Trophoblast cell (in vitro differentiated cells and primary cell): ENCODE results near the gene ALPP.

ENCODE experiments used
- DNase-seq, 2 donors: peaks; one replicate each; pipeline ENCODE4 v3.0.0-alpha.2; 2016
- H2AFZ ChIP-seq: 2 replicates; pipeline ENCODE4 v1.6.1; 2013; ENCODE audit warnings: low read length, moderate library complexity, mild to moderate bottlenecking; ENCODE audit not compliant: insufficient read depth, poor library complexity
- H2AK5ac ChIP-seq: 2 replicates; pipeline ENCODE4 v1.6.1; 2013; ENCODE audit warnings: mild to moderate bottlenecking, low read length
- H2BK120ac ChIP-seq: 2 replicates; pipeline ENCODE4 v1.6.1; 2013; ENCODE audit warnings: low read length, mild to moderate bottlenecking, moderate library complexity; ENCODE audit not compliant: insufficient read depth, poor library complexity
- H2BK12ac ChIP-seq: 2 replicates; pipeline ENCODE4 v1.6.1; 2013; ENCODE audit warnings: mild to moderate bottlenecking, low read length, moderate library complexity
- H2BK5ac ChIP-seq: 2 replicates; pipeline ENCODE4 v1.6.1; 2013; ENCODE audit warnings: low read length, low read depth, moderate library complexity, mild to moderate bottlenecking; ENCODE audit not compliant: poor library complexity
- H3K14ac ChIP-seq: 2 replicates; pipeline ENCODE4 v1.6.1; 2013; ENCODE audit warnings: mild to moderate bottlenecking, low read length
- H3K18ac ChIP-seq: 2 replicates; pipeline ENCODE4 v1.6.1; 2013; ENCODE audit warnings: mild to moderate bottlenecking, low read length
- H3K23ac ChIP-seq: 2 replicates; pipeline ENCODE4 v1.6.1; 2013; ENCODE audit warnings: low read length
- H3K27ac ChIP-seq: 2 replicates; pipeline ENCODE4 v1.5.1; 2013; ENCODE audit warnings: low read depth, mild to moderate bottlenecking, inconsistent platforms, low read length, moderate library complexity
- H3K27me3 ChIP-seq: 2 replicates; pipeline ENCODE4 v1.6.1; 2013; ENCODE audit warnings: inconsistent platforms, mild to moderate bottlenecking, low read length, moderate library complexity; ENCODE audit not compliant: insufficient read depth
- H3K36me3 ChIP-seq, 2 experiments: 1 replicate in 1 of 2; 2 replicates in 1 of 2; pipeline ENCODE4 v1.6.1; 2013; ENCODE audit warnings: low read length in 2 of 2, mild to moderate bottlenecking in 2 of 2, moderate library complexity in 1 of 2; ENCODE audit not compliant: insufficient read depth in 2 of 2, control insufficient read depth in 1 of 2
- H3K4ac ChIP-seq: 2 replicates; pipeline ENCODE4 v1.6.1; 2013; ENCODE audit warnings: low read depth, mild to moderate bottlenecking, low read length, moderate library complexity
- H3K4me1 ChIP-seq, 2 experiments: 1 replicate in 1 of 2; 2 replicates in 1 of 2; pipeline ENCODE4 v1.6.1; 2013; ENCODE audit warnings: low read length in 2 of 2, mild to moderate bottlenecking in 2 of 2, moderate library complexity in 1 of 2; ENCODE audit not compliant: insufficient read depth in 2 of 2, control insufficient read depth in 1 of 2
- H3K4me2 ChIP-seq: 2 replicates; pipeline ENCODE4 v1.6.1; 2013; ENCODE audit warnings: inconsistent platforms, mild to moderate bottlenecking, low read length, moderate library complexity
- H3K4me3 ChIP-seq: 2 replicates; pipeline ENCODE4 v1.5.1; 2013; ENCODE audit warnings: mild to moderate bottlenecking, low read depth, low read length, inconsistent platforms
- H3K79me1 ChIP-seq: one replicate; pipeline ENCODE4 v1.6.1; 2013; ENCODE audit warnings: low read length
- H3K79me2 ChIP-seq: 2 replicates; pipeline ENCODE4 v1.6.1; 2013; ENCODE audit warnings: low read length, mild to moderate bottlenecking; ENCODE audit not compliant: control insufficient read depth, insufficient read depth, poor library complexity
- H3K9ac ChIP-seq: 2 replicates; pipeline ENCODE4 v1.6.1; 2013; ENCODE audit warnings: mild to moderate bottlenecking, low read length
- H3K9me3 ChIP-seq: 2 replicates; pipeline ENCODE4 v1.6.1; 2013; ENCODE audit warnings: low read depth, mild to moderate bottlenecking, control low read depth, inconsistent platforms, low read length; ENCODE audit not compliant: insufficient read depth
- H4K12ac ChIP-seq: 2 replicates; pipeline ENCODE4 v1.6.1; 2013; ENCODE audit warnings: low read depth, mild to moderate bottlenecking, low read length, moderate library complexity
- H4K8ac ChIP-seq: 2 replicates; pipeline ENCODE4 v1.6.1; 2013; ENCODE audit warnings: low read depth, mild to moderate bottlenecking, low read length, moderate library complexity
- H4K91ac ChIP-seq: one replicate; pipeline ENCODE4 v1.6.1; 2013; ENCODE audit warnings: low read depth, mild to moderate bottlenecking, low read length, moderate library complexity
- WGBS: extraction: QIAGEN DNeasy Blood & Tissue Kit; methylation state at CpG from one replicate; pipeline ENCODE4 v1.1.7; 2013; ENCODE audit warnings: missing lambda C conversion rate; ENCODE audit not compliant: insufficient read length, insufficient coverage; ENCODE audit errors: extremely low coverage; 5-methylcytosine and 5-hydroxymethylcytosine counted together

Gene ALPP

GRCh38 chr2:232410238-232410900 lies 31.8 kb downstream of the ALPP start:
- no peak overlapping the region for H4K12ac ChIP-seq
- H2AK5ac ChIP-seq = no peak overlapping the region
- H4K91ac ChIP-seq = no peak overlapping the region
- peaks cover 2% of the 10 kb centered on the region for H3K9me3 ChIP-seq
- H3K14ac ChIP-seq = no peak overlapping the region
- H2BK12ac ChIP-seq = no peak overlapping the region
- no peak for DNase-seq
- no peaks in the 10 kb centered on the region for H3K36me3 ChIP-seq
- no peak overlapping the region for H3K4ac ChIP-seq
- no peak overlapping the region for H2BK120ac ChIP-seq
- H3K4me1 ChIP-seq = no peaks in the 10 kb centered on the region
- H3K27me3 ChIP-seq = no peaks in the 10 kb centered on the region
- H3K18ac ChIP-seq = no peak overlapping the region
- no CpG with 5 or more reads among the region's 7 CpGs for WGBS
- no peak overlapping the region for H3K23ac ChIP-seq
- H3K9ac ChIP-seq = no peak overlapping the region
- no peak overlapping the region for H3K27ac ChIP-seq
- H3K79me1 ChIP-seq = no peaks in the 10 kb centered on the region
- H2AFZ ChIP-seq = no peak overlapping the region
- no peak overlapping the region for H2BK5ac ChIP-seq
- no peak overlapping the region for H4K8ac ChIP-seq
- H3K4me3 ChIP-seq = no peak overlapping the region
- H3K4me2 ChIP-seq = no peak overlapping the region
- no peaks in the 10 kb centered on the region for H3K79me2 ChIP-seq

- Histone ChIP-seq H3K79me2 (no peaks in the 10 kb centered on the region), H3K14ac (no peak overlapping the region), H4K12ac (no peak overlapping the region), H3K4ac (no peak overlapping the region), H3K79me1 (no peaks in the 10 kb centered on the region), H3K4me2 (no peak overlapping the region), H3K9me3 (peaks cover 6% of the 10 kb centered on the region), H3K4me1 (no peaks in the 10 kb centered on the region), H4K91ac (no peak overlapping the region), H3K18ac (no peak overlapping the region), H4K8ac (no peak overlapping the region), H3K27me3 (no peaks in the 10 kb centered on the region), H2BK120ac (no peak overlapping the region), H2AK5ac (no peak overlapping the region), H3K36me3 (no peaks in the 10 kb centered on the region), H3K4me3 (no peak overlapping the region), H3K23ac (no peak overlapping the region), H2AFZ (no peak overlapping the region), H3K27ac (no peak overlapping the region), H3K9ac (no peak overlapping the region), H2BK5ac (no peak overlapping the region), H2BK12ac (no peak overlapping the region)
- WGBS = no CpG with 5 or more reads among the region's 6 CpGs
- no peak for DNase-seq
Observed at GRCh38 chr2:232411901-232412629, 33.5 kb downstream of the ALPP start.

- Histone ChIP-seq H3K27ac (no peak overlapping the region), H3K4me1 (no peaks in the 10 kb centered on the region), H3K9me3 (peaks cover 4% of the 10 kb centered on the region), H3K18ac (no peak overlapping the region), H2BK12ac (no peak overlapping the region), H4K12ac (no peak overlapping the region), H3K79me1 (no peaks in the 10 kb centered on the region), H3K4me3 (no peak overlapping the region), H4K91ac (no peak overlapping the region), H3K27me3 (peaks cover under 1% of the 10 kb centered on the region), H3K79me2 (no peaks in the 10 kb centered on the region), H3K4me2 (no peak overlapping the region), H2AK5ac (no peak overlapping the region), H2BK120ac (no peak overlapping the region), H3K36me3 (no peaks in the 10 kb centered on the region), H3K9ac (no peak overlapping the region), H2AFZ (no peak overlapping the region), H3K23ac (no peak overlapping the region), H2BK5ac (no peak overlapping the region), H4K8ac (no peak overlapping the region), H3K14ac (no peak overlapping the region), H3K4ac (no peak overlapping the region)
- DNase-seq = no peak
- WGBS = no CpG with 5 or more reads among the region's 5 CpGs
Observed at GRCh38 chr2:232412986-232413385, 34.4 kb downstream of the ALPP start.

GRCh38 chr2:232415138-232415690 lies 36.7 kb downstream of the ALPP start:
- peaks cover 23% of the 10 kb centered on the region for H3K27me3 ChIP-seq
- no peak overlapping the region for H2AK5ac ChIP-seq
- H3K4me3 ChIP-seq = no peak overlapping the region
- H3K79me2 ChIP-seq = no peaks in the 10 kb centered on the region
- H3K27ac ChIP-seq = no peak overlapping the region
- H3K23ac ChIP-seq = no peak overlapping the region
- no peak overlapping the region for H3K4ac ChIP-seq
- no peak overlapping the region for H3K9ac ChIP-seq
- DNase-seq = no peak
- no peaks in the 10 kb centered on the region for H3K36me3 ChIP-seq
- no peak overlapping the region for H4K12ac ChIP-seq
- H3K4me2 ChIP-seq = no peak overlapping the region
- no peak overlapping the region for H3K18ac ChIP-seq
- H2BK12ac ChIP-seq = no peak overlapping the region
- H3K14ac ChIP-seq = no peak overlapping the region
- no peak overlapping the region for H4K8ac ChIP-seq
- peaks cover 15 to 17% of the 10 kb centered on the region in 2 experiments for H3K4me1 ChIP-seq
- no peak overlapping the region for H2BK5ac ChIP-seq
- no peak overlapping the region for H2AFZ ChIP-seq
- H2BK120ac ChIP-seq = no peak overlapping the region
- H3K9me3 ChIP-seq = peaks cover 4% of the 10 kb centered on the region
- no peak overlapping the region for H4K91ac ChIP-seq
- WGBS = no CpG with 5 or more reads among the region's 8 CpGs
- no peaks in the 10 kb centered on the region for H3K79me1 ChIP-seq
